Tibial nerve (tissue), 4 donors: ENCODE data around the gene SEC11C. TPM values are rescaled to one million over a fixed set of nuclear protein-coding genes. Genes with fewer than 3 reads are reported as not detected.

Experiments
- DNase-seq, 2 donors: peaks; one replicate each; pipeline ENCODE4 v3.0.0-alpha.2; 2019; ENCODE audit warnings: low spot score in 2 of 2
- H3K27ac ChIP-seq, 4 donors: fragments of 200-600 bp; sonication (generic) in 3 of 4; one replicate each; pipeline ENCODE4 v1.5.1; 2017 to 2019; ENCODE audit warnings: mild to moderate bottlenecking in 1 of 4
- H3K27me3 ChIP-seq, 2 donors: fragments of 200-600 bp; sonication (generic) in 1 of 2; one replicate each; pipeline versions ENCODE4 v1.5.1 to v1.6.0; 2017 to 2019
- H3K36me3 ChIP-seq, 3 donors: fragments of 200-600 bp; sonication (generic); one replicate each; pipeline ENCODE4 v1.5.1; 2018 to 2019
- H3K4me1 ChIP-seq, 4 donors: fragments of 200-600 bp; sonication (generic) in 3 of 4; one replicate each; pipeline ENCODE4 v1.5.1; 2017 to 2019
- H3K4me3 ChIP-seq, 4 donors: fragments of 200-600 bp; sonication (generic) in 3 of 4; one replicate each; pipeline ENCODE4 v1.5.1; 2017 to 2019; ENCODE audit warnings: mild to moderate bottlenecking in 1 of 4, moderate library complexity in 1 of 4
- H3K9me3 ChIP-seq, 4 donors: fragments of 200-600 bp; sonication (generic) in 3 of 4; one replicate each; pipeline ENCODE4 v1.5.1; 2017 to 2019
- EP300 ChIP-seq, 2 donors: sonication (generic); formaldehyde crosslinking; IDR thresholded peaks; one replicate each; pipeline ENCODE4 v1.6.1; 2017; ENCODE audit warnings: antibody characterized with exemption in 2 of 2, mild to moderate bottlenecking in 1 of 2
- POLR2A ChIP-seq, 2 donors: fragments of 450-650 bp; IDR thresholded peaks; one replicate each; pipeline ENCODE4 v1.6.1; 2017; ENCODE audit warnings: antibody characterized with exemption in 2 of 2, mild to moderate bottlenecking in 2 of 2, moderate library complexity in 2 of 2
- WGBS, 2 donors: methylation state at CpG; one replicate each; pipeline ENCODE4 v1.1.5; 2018; 5-methylcytosine and 5-hydroxymethylcytosine counted together
- total RNA-seq, 4 donors: library from RNA; depleted of rRNA; stranded (reverse); fragments of >200 nt; gene quantifications; one replicate each; pipeline ENCODE4 v1.1.0, GENCODE V29; 2016
- TF ChIP-seq, protein P1 (sequence below), 5 experiments: fragments of 200-600 bp in 3 of 5; fragments of 450-650 bp in 2 of 5; sonication (generic) in 3 of 5; IDR thresholded peaks; one replicate each; pipeline ENCODE4 v1.5.1; 2016 to 2019; ENCODE audit warnings: antibody characterized with exemption in 5 of 5, mild to moderate bottlenecking in 3 of 5, moderate library complexity in 2 of 5

SEC11C gene
- total RNA-seq, 4 donors from 2014 or later: 12.2 to 36.7 (median 30.2) TPM

DNA sequence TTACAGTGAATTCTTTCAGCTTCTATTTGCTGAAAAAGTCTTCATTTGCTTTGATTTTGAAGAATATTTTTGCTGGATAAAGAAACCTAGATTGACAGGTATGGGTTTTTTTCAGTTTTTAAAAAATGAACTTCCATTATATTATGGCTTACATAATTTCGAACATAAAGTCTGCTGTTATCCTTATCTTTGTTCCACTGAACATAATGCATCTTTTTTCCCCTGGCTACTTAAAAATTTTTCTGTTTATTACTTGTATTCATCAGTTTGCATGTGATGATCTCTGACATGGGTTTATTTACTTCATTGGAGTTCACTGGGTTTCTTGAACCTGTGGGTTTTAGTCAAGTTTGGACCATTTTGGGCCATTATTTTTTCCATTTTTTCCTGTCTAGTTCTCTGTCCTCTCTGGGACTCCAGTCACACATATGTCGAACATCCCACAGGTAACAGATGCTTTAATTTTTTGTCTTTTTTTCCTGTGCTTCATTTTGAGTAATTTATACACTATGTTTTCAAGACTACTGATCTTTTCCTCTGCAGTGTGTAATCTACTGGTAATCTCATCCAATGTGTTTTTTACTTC is 33.1 kb downstream of the SEC11C start:
- H3K9me3 ChIP-seq: peaks cover 0 to 27% (median 5%) of the 10 kb centered on the region in 4 donors
- H3K4me3 ChIP-seq: no peak overlapping the region
- no peaks in the 10 kb centered on the region for H3K36me3 ChIP-seq
- TF ChIP-seq POLR2A (IDR thresholded peaks at IDR 0.05) (no peak), EP300 (IDR thresholded peaks at IDR 0.05) (no peak)
- TF ChIP-seq, protein P1, sequence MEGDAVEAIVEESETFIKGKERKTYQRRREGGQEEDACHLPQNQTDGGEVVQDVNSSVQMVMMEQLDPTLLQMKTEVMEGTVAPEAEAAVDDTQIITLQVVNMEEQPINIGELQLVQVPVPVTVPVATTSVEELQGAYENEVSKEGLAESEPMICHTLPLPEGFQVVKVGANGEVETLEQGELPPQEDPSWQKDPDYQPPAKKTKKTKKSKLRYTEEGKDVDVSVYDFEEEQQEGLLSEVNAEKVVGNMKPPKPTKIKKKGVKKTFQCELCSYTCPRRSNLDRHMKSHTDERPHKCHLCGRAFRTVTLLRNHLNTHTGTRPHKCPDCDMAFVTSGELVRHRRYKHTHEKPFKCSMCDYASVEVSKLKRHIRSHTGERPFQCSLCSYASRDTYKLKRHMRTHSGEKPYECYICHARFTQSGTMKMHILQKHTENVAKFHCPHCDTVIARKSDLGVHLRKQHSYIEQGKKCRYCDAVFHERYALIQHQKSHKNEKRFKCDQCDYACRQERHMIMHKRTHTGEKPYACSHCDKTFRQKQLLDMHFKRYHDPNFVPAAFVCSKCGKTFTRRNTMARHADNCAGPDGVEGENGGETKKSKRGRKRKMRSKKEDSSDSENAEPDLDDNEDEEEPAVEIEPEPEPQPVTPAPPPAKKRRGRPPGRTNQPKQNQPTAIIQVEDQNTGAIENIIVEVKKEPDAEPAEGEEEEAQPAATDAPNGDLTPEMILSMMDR (IDR thresholded peaks at IDR 0.05): no peak
- 82 to 90% methylated on average over 2 of the region's 2 CpGs for WGBS, 2 donors
- no peaks in the 10 kb centered on the region for H3K4me1 ChIP-seq
- H3K27me3 ChIP-seq: no peaks in the 10 kb centered on the region
- no peak overlapping the region for H3K27ac ChIP-seq
- DNase-seq: no peak

DNA sequence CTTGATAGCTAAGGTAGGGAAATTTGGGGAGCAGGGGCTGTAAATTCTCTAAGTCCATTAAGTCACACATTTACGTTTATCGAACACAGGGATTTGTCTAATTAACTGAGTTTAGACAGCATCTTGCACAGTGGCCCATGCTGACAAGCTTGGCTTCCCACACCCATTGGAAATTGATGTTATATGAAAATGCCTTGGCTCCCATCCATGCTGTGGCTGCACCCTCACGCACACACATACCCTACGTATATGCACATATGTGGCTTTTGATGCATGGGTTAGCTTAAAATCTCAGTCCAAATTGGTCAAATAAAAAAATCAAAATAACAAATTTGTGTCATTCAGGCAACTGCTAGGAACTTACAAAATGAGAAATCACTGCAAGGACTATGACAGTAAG is 37.8 kb downstream of the SEC11C start:
- Histone ChIP-seq H3K4me3 (no peak overlapping the region), H3K36me3 (no peaks in the 10 kb centered on the region), H3K9me3 (peaks cover 0 to 15% (median 3%) of the 10 kb centered on the region in 4 donors), H3K4me1 (no peaks in the 10 kb centered on the region), H3K27ac (no peak overlapping the region), H3K27me3 (no peaks in the 10 kb centered on the region)
- TF ChIP-seq, protein P1 (IDR thresholded peaks at IDR 0.05): no peak
- TF ChIP-seq POLR2A (IDR thresholded peaks at IDR 0.05) (no peak), EP300 (IDR thresholded peaks at IDR 0.05) (no peak)
- DNase-seq: no peak
- 93% methylated on average over 4 of the region's 4 CpGs for WGBS, 2 donors

DNA sequence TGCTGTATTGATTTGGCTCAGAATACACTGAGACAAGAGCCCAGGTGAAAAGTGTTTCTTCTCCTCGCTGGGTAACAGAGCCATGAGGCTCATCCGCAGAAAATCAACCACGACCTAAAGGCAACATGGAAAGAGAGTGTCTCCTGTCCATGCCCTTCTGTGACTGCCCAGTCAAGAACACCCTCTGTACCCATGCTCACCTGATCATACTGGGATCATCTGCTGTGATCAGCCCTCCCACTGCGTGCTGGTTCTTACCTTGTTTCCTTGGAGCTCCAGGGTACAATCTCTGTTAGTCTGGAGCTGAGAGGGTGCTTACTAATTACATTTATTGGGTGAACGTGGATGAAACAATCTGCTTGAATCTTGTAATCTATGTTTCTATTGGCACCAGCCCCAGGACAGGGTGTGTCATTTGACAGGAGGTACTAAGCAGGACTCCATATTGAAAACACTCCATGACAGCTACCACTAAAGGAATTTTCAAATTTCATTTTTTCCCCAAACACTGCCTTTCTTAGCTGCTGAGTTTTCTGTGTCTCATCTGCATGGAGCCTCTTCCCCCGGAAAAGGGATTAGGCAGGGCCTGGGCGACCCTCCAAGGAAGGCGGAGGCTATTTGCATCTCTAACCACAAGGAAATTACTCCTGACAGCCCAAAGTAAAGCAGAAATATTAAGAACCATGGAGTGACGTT is 40.6 kb downstream of the SEC11C start:
- 67% methylated on average over 9 of the region's 9 CpGs for WGBS, 2 donors

DNA sequence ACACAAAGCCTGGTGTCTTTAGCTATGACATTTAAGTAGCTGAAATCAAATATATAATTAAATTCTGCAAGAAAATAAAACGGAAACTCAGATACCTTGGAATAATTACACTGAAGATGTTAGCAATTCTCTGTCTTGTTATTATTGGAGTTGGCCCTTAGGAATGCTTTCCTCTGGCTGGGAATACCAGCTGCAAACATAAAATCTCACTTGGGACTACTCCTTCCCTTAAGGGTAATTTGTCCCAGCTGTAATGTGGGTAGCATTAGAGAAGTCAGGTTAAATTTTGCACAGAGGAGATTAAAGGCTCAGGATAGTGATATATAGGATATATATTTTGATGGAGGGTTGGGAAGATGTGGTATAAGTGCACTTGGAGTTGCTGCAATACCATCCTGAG is 43.0 kb downstream of the SEC11C start:
- no peaks in the 10 kb centered on the region for H3K9me3 ChIP-seq
- no peaks in the 10 kb centered on the region for H3K36me3 ChIP-seq
- no peaks in the 10 kb centered on the region for H3K27me3 ChIP-seq
- H3K27ac ChIP-seq: no peak overlapping the region
- H3K4me3 ChIP-seq: no peak overlapping the region
- no peak for DNase-seq
- TF ChIP-seq, protein P1 (IDR thresholded peaks at IDR 0.05): no peak
- TF ChIP-seq EP300 (IDR thresholded peaks at IDR 0.05) (no peak), POLR2A (IDR thresholded peaks at IDR 0.05) (no peak)
- WGBS, 2 donors: 59 to 66% methylated on average over 1 of the region's 1 CpG
- H3K4me1 ChIP-seq: no peaks in the 10 kb centered on the region

More for the DNA sequence above, 40.6 kb downstream of the SEC11C start:
- no peaks in the 10 kb centered on the region for H3K4me1 ChIP-seq
- H3K27ac ChIP-seq: no peak overlapping the region
- no peak for DNase-seq
- H3K4me3 ChIP-seq: no peak overlapping the region
- TF ChIP-seq EP300 (IDR thresholded peaks at IDR 0.05) (no peak), POLR2A (IDR thresholded peaks at IDR 0.05) (no peak)
- TF ChIP-seq, protein P1 (IDR thresholded peaks at IDR 0.05): no peak
- no peaks in the 10 kb centered on the region for H3K27me3 ChIP-seq
- no peaks in the 10 kb centered on the region for H3K9me3 ChIP-seq
- H3K36me3 ChIP-seq: no peaks in the 10 kb centered on the region

DNA sequence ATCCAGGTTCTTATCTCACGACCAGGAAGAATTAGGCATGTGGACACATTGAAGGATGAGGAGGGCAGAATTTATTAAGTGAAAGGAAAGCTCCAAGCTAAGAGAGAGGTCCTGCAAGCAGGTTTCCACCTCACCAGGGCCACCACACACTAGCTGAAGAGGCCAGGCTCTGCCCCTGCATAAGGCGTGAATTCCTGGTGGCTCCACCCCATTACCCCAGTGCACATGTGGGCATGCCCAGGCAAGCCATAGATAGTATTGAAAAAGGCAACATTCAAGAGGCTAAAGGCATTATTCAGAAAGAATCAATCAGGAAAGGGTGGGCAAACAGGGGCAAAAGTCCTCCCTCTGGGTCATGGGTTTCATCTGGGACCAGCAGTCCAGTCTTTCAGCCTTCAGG is 49.3 kb downstream of the SEC11C start:
- Histone ChIP-seq H3K36me3 (no peaks in the 10 kb centered on the region), H3K4me3 (no peak overlapping the region), H3K4me1 (no peaks in the 10 kb centered on the region), H3K27ac (no peak overlapping the region), H3K27me3 (no peaks in the 10 kb centered on the region), H3K9me3 (no peaks in the 10 kb centered on the region)
- no peak for DNase-seq
- 88 to 93% methylated on average over 2 of the region's 2 CpGs for WGBS, 2 donors
- TF ChIP-seq EP300 (IDR thresholded peaks at IDR 0.05) (no peak), POLR2A (IDR thresholded peaks at IDR 0.05) (no peak)
- TF ChIP-seq, protein P1 (IDR thresholded peaks at IDR 0.05): no peak
